LNCaP clone FGC (cell line): ENCODE measurements around the gene UBXN2A.
"Not testable (repeated sequence)": the region's sequence is repeated elsewhere in the genome, so short reads cannot be mapped to it uniquely, and the experiment has no call there.

Source experiments
- DNase-seq: peaks from one replicate; pipeline ENCODE4 v3.0.0-alpha.2; 2011; ENCODE audit warnings: low read depth
- H3K4me3 ChIP-seq: 2 replicates; pipeline ENCODE4 v1.5.1; 2011; ENCODE audit warnings: mild to moderate bottlenecking, low read depth, low read length, control low read depth
- TF ChIP-seq, protein P1 (sequence below): IDR thresholded peaks from 2 replicates; pipeline ENCODE4 v1.5.1; 2012; ENCODE audit warnings: mild to moderate bottlenecking; ENCODE audit not compliant: control insufficient read depth, insufficient read depth; ENCODE audit errors: extremely low read depth

The UBXN2A gene

DNA sequence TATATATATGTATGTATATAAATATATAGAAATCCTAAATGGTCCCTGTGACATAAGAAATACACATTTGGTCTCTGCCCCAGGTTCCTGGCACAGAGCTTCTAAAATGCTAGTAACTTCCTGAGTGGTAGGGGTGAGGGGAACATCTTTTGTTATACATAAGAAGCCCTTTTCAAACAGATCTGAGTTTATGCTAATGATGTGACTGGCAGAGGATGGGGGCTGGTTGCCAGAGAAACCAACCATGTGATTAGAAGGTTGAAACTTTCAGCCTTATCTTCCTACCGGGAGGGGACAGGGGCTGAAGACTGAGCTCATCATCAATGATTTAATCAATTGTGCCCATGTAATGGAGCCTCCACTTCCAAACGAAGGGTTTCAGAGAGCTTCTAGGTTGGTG lies 86.0 kb downstream of the UBXN2A start:
- DNase-seq = no peak

DNA sequence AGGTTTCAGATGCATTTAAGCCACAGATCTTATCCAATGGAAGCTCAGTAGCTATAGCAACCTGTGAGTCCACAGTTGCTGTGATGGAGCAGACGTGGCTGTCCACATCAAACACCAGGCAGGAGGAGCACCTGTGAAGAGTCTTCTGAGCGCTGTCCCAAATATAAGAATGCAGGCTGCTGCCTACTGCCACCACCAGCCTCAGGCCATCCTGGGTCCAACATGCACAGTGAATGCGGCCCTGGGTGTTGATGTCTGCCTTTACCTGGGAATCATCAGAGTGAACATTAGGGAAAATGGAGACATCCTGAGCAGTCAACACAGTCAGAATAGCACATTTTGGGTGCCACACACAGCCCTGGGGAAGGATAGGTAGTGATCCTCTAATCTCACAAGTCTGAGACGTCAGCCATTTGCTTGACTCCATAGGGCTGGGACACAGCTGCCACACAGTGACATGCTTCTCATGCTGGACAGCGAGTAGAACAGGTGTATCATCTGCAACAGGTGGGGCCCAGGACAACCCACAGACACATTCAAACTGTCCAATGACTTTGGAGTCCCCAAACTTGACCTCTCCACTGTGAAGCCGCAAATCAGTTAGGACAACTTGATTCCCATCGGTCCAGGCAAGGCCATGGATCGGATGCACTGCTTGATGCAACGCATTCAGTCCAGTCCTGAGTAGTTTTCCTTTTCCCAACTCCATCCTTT lies 98.7 kb downstream of the UBXN2A start:
- H3K4me3 ChIP-seq = no peak overlapping the region
- TF ChIP-seq, protein P1, sequence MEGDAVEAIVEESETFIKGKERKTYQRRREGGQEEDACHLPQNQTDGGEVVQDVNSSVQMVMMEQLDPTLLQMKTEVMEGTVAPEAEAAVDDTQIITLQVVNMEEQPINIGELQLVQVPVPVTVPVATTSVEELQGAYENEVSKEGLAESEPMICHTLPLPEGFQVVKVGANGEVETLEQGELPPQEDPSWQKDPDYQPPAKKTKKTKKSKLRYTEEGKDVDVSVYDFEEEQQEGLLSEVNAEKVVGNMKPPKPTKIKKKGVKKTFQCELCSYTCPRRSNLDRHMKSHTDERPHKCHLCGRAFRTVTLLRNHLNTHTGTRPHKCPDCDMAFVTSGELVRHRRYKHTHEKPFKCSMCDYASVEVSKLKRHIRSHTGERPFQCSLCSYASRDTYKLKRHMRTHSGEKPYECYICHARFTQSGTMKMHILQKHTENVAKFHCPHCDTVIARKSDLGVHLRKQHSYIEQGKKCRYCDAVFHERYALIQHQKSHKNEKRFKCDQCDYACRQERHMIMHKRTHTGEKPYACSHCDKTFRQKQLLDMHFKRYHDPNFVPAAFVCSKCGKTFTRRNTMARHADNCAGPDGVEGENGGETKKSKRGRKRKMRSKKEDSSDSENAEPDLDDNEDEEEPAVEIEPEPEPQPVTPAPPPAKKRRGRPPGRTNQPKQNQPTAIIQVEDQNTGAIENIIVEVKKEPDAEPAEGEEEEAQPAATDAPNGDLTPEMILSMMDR = no peak
- no peak for DNase-seq

More for the DNA sequence above, 86.0 kb downstream of the UBXN2A start:
- TF ChIP-seq, protein P1 = no peak
- H3K4me3 ChIP-seq = no peak overlapping the region

DNA sequence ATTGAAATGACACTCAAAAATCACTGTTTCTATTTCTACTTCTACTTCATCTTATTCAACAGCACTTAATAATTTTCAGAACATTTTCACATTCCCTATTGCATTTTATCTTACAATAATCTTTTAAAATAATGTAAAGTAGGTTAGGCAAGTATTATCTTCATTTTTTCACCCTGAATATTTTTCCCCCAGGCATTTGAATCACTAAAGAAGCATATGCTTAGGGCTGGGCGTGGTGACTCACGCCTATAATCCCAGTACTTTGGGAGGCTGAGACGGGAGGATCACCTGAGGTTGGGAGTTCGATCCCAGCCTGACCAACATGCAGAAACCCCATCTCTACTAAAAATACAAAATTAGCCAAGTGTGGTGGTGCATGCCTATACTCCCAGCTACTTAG lies 100.2 kb downstream of the UBXN2A start:
- TF ChIP-seq, protein P1 = no peak
- no peak for DNase-seq

DNA sequence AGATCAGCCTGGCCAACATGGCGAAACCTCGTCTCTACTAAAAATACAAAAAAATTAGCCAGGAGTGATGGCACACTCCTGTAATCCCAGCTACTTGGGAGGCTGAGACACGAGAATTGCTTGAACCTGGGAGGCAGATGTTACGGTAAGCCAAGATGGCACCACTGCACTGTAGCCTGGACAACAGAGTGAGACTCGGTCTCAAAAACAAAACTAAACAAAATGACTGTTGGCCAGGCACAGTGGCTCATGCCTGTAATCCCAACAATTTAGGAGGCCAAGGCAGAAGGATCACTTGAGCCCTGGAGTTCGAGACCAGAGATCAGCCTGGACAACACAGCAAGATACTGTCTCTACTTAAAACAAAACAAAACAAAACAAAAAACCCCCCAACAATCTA lies 102.9 kb downstream of the UBXN2A start:
- DNase-seq, H3K4me3 ChIP-seq: not testable (repeated sequence)

More for the DNA sequence above, 100.2 kb downstream of the UBXN2A start:
- H3K4me3 ChIP-seq = no peak overlapping the region

DNA sequence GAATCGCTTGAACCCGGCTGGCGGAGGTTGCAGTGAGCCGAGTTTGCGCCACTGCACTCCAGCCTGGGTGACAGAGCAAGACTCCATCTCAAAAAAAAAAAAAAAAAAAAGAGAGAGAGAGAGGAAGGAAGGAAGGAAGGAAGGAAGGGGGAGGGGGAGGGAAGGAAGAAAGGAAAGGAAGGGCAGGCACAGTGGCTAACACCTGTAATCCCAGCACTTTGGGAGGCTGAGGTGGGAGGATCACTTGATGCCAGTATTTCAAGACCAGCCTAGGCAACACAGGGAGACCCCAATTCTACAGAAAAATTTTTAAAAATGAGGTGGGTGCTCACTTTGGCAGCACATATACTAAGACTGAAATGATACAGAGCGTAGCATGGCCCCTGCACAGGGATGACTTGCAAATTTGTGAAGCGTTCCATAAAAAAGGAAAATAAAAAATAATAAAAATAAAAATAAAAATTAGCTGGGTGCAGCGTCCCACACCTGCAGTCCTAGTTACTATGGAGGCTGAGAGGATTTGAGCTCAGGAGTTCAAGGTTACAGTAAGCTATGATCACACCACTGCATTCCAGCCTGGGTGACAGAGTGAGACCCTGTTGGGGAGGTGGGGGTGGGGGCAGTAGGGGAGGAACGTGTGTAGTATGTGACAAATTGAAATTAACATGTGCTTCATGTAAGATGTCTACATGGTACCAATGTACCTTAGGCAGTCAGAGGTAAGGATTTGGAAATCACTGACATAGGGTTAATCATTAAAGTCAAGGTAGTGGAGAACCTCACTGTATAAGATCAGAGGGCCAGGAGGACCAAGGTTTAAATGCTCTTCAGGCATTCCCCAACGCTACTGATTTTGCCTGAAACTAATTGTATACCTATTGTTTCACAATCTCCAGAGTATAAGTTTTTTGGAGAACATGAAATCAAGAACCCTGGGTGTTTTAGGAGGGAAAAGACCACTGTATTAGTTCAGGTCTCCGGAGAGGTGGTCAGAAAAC lies 105.5 kb downstream of the UBXN2A start:
- TF ChIP-seq, protein P1 = no peak
- DNase-seq = no peak
- peak overlapping the region; percentile 91 for H3K4me3 ChIP-seq

DNA sequence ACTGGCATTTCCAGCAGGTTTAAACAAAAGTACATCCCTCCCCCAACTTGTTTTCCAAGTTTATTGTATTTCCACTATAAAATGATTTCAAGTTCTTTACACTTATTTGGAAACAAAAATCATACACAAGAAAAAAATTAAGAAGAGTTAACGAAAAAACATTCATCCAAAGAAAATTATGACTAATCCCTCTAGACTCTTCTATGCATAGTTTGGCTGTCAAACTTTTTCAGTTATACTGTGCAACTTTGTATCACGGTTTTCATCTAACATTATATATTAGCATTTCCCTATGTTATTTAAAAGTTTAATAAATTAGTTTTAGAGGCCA lies 106.3 kb downstream of the UBXN2A start:
- TF ChIP-seq, protein P1 = no peak
- DNase-seq = no peak
- peak overlapping the region; percentile 91 for H3K4me3 ChIP-seq

DNA sequence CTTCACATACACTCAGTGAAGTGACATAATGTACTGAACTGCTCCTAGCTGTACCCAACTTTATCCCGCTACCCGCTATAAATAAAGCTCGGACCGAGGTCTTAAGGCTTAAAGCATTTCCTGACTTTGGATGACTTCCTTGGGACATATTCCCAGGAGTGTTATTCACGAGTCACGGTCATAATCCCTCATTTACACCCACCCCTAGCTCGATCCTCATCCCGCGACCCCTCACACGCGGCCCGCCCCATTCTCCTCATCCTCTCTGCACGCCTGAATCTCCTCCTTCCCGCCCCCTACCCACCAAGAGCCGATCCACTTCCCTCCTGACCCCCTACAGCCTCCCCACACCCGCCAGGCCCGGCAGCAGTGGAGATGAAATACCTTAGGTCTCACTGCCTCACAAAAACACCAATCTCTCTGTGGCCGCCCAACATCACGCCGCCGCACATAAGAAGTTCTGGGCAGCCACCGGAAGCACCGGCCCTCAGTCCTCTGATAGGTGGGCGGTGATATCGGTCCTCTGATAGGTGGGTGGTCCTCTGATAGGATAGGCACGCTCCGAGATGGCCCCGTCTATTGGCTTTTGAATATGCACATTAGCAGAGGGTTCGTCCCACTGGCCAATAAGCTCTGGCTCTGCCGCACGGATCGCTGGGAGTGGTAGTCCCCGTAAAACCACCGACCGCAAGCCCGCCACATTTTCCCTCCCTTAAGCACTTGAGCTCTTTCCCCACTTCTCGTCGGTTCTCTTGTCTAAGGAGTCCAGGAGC lies 106.9 kb downstream of the UBXN2A start, which contains the start of gene WDCP:
WDCP (minus strand) TSS at position 462 of the 773 bp plus-strand sequence. CDS start 7,897 bp downstream, outside the sequence.
- TF ChIP-seq, protein P1 = no peak
- peak within 1 kb of the TSS; percentile 91 for H3K4me3 ChIP-seq
- peak; percentile 95 for DNase-seq
